GM15510 (cell line): ENCODE data around the gene KRTAP12-2.

Source experiments
- POLR2A ChIP-seq: IDR thresholded peaks from 3 replicates; pipeline ENCODE4 v1.6.1; 2011; ENCODE audit warnings: borderline replicate concordance; ENCODE audit not compliant: insufficient read length; ENCODE audit errors: extremely low read depth

KRTAP12-2 gene

GRCh38 chr21:44677881-44678280 is 11.2 kb upstream of the KRTAP12-2 start:
- no peak for TF ChIP-seq POLR2A

- no peak for TF ChIP-seq POLR2A
Measured at GRCh38 chr21:44671911-44672310, 5.2 kb upstream of the KRTAP12-2 start.

- TF ChIP-seq POLR2A, result no peak
Measured at GRCh38 chr21:44670642-44671432, 4.1 kb upstream of the KRTAP12-2 start.

GRCh38 chr21:44667612-44668011 is 885 bp upstream of the KRTAP12-2 start:
- no peak for TF ChIP-seq POLR2A

- TF ChIP-seq POLR2A, result no peak
Measured at GRCh38 chr21:44664691-44665090, 2.0 kb downstream of the KRTAP12-2 start.

GRCh38 chr21:44658913-44659595 is 7.7 kb downstream of the KRTAP12-2 start:
- TF ChIP-seq POLR2A, result no peak

- TF ChIP-seq POLR2A, result no peak
Measured at GRCh38 chr21:44658541-44658910, 8.2 kb downstream of the KRTAP12-2 start.

GRCh38 chr21:44657635-44658540 is 8.8 kb downstream of the KRTAP12-2 start, which contains the start of gene KRTAP12-3:
Gene KRTAP12-3 (plus strand): TSS chr21:44657932. CDS start chr21:44657980, 48 bp downstream.
- TF ChIP-seq POLR2A, result no peak

GRCh38 chr21:44656868-44657267 is 9.9 kb downstream of the KRTAP12-2 start:
- no peak for TF ChIP-seq POLR2A

GRCh38 chr21:44654576-44655175 is 12.1 kb downstream of the KRTAP12-2 start, which contains the start of gene KRTAP12-4:
Gene KRTAP12-4 (minus strand): TSS chr21:44654659. CDS start chr21:44654614, 45 bp downstream.
- TF ChIP-seq POLR2A, result no peak

GRCh38 chr21:44653656-44654575 is 12.8 kb downstream of the KRTAP12-2 start:
- TF ChIP-seq POLR2A, result no peak

- no peak for TF ChIP-seq POLR2A
Measured at GRCh38 chr21:44653123-44653522, 13.6 kb downstream of the KRTAP12-2 start.

GRCh38 chr21:44650973-44651675 is 15.6 kb downstream of the KRTAP12-2 start:
- no peak for TF ChIP-seq POLR2A
